Measurements from ENCODE around the gene MAFG.

DNA sequence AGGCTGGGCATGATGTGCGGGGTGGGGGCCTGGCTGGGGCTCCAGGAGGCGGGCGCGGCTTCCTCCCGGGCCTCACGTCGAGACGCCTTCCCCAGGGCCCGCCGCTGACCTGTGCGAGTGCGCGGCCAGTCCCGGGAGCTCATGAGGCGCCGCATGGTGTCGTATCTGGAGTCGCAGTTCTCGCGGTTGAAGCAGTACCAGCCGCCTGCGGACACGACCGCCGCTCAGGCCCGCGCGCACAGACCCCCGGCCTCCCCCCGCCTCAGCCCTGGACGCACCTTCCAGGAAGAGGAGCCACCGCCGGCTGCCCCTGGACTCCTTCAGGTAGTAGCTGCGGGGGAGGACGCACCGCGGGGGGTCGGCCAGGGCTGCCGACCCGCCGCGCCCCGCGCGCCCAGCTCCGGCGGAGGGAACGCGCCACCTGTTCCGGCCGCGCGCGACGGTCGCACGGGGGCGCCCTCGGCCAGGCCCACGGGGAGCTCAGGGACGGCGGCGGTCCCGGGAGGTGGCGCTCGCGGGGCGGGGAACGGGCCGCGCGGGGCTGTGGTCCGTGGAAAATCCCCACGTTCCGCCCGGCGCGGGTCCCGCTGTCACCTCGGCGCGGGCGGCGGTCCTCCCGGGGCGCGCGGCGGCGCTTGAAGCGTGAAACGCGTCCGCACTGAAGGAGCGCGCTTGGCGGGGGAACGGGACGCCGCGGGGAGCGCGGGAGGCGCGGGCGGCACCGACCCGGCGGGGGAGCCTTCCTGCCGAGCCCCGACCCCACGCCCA is 32.0 kb upstream of the MAFG start:
- TF ChIP-seq, protein P1, sequence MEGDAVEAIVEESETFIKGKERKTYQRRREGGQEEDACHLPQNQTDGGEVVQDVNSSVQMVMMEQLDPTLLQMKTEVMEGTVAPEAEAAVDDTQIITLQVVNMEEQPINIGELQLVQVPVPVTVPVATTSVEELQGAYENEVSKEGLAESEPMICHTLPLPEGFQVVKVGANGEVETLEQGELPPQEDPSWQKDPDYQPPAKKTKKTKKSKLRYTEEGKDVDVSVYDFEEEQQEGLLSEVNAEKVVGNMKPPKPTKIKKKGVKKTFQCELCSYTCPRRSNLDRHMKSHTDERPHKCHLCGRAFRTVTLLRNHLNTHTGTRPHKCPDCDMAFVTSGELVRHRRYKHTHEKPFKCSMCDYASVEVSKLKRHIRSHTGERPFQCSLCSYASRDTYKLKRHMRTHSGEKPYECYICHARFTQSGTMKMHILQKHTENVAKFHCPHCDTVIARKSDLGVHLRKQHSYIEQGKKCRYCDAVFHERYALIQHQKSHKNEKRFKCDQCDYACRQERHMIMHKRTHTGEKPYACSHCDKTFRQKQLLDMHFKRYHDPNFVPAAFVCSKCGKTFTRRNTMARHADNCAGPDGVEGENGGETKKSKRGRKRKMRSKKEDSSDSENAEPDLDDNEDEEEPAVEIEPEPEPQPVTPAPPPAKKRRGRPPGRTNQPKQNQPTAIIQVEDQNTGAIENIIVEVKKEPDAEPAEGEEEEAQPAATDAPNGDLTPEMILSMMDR (IDR thresholded peaks at IDR 0.05) = peak; percentile 40 to 99 (median 96)
- peak in 1 of 2 donors; percentile 36 for TF ChIP-seq POLR2A (IDR thresholded peaks at IDR 0.05)
